Muscle layer of colon (tissue), 2 donors: ENCODE results near the gene NTHL1.

Experiments
- H3K27ac ChIP-seq: one replicate; pipeline ENCODE4 v1.7.0; 2013; ENCODE audit warnings: low read depth, mild to moderate bottlenecking, low read length, moderate library complexity
- H3K27me3 ChIP-seq, 2 donors: one replicate each; pipeline ENCODE4 v1.7.0; 2013; ENCODE audit warnings: low read length in 2 of 2, mild to moderate bottlenecking in 2 of 2; ENCODE audit not compliant: insufficient read depth in 2 of 2, control insufficient read depth in 1 of 2
- H3K36me3 ChIP-seq: one replicate; pipeline ENCODE4 v1.7.0; 2013; ENCODE audit warnings: mild to moderate bottlenecking, low read length; ENCODE audit not compliant: insufficient read depth
- H3K4me1 ChIP-seq: one replicate; pipeline ENCODE4 v1.7.0; 2013; ENCODE audit warnings: mild to moderate bottlenecking, low read length; ENCODE audit not compliant: insufficient read depth
- H3K4me3 ChIP-seq, 2 donors: one replicate each; pipeline ENCODE4 v1.7.0; 2013; ENCODE audit warnings: low read length in 2 of 2, low read depth in 1 of 2, mild to moderate bottlenecking in 1 of 2, moderate library complexity in 1 of 2
- H3K9ac ChIP-seq: one replicate; pipeline ENCODE4 v1.7.0; 2013; ENCODE audit warnings: low read length
- H3K9me3 ChIP-seq: one replicate; pipeline ENCODE4 v1.7.0; 2013; ENCODE audit warnings: mild to moderate bottlenecking, low read length
- donor health status: abdominal sarcoma.
- donor health status: Adenocarcinoma of cecum.

The NTHL1 gene

GRCh38 chr16:2044541-2044940, 3.1 kb downstream of the NTHL1 start:
- no peaks in the 10 kb centered on the region for H3K36me3 ChIP-seq
- H3K27me3 ChIP-seq = no peaks in the 10 kb centered on the region
- H3K27ac ChIP-seq = no peak overlapping the region
- no peak overlapping the region for H3K4me3 ChIP-seq
- H3K4me1 ChIP-seq = peaks cover 35% of the 10 kb centered on the region
- H3K9me3 ChIP-seq = no peaks in the 10 kb centered on the region
- no peak overlapping the region for H3K9ac ChIP-seq

DNA sequence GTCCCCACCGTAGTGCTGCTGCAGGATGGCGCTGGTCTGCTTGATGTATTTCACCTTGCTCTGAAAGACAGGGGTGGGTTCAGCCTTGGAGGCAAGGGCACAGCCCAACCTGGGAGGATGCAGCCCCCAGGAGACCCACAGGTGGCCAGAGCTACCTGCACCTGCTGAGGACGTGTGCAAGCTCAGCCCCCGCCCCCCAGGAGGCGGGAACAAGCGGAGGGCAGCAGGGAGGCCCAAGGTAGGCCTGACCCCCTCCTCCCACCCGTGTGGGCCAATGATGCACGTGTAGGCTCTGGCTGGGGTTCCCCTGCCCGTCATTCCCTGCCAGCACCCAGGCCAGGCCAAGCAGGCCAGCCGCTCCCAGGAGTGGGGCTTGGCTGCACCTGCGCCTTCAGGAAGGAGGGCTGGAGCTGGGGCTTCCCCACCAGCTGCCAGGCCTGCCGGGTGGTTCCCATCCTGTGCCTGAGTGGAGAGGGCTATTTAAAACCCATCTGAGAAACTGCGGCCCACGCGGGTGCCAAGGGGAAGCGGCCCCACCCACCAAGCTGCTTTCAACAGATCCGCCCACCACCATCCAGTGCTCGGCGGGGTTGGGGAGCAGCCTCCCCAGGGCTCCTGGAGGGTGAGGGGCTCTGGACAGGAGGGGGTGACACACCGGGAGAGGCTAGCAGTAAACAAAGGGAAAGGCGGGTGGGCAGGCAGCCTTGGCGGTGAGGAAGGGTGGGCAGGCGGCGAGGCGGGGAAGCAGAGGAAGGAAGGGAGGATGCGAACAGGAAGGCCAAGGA, 3.8 kb downstream of the NTHL1 start:
- Histone ChIP-seq H3K9ac (no peak overlapping the region), H3K27me3 (no peaks in the 10 kb centered on the region), H3K4me3 (no peak overlapping the region), H3K27ac (no peak overlapping the region), H3K9me3 (no peaks in the 10 kb centered on the region), H3K36me3 (no peaks in the 10 kb centered on the region), H3K4me1 (peaks cover 41% of the 10 kb centered on the region)

DNA sequence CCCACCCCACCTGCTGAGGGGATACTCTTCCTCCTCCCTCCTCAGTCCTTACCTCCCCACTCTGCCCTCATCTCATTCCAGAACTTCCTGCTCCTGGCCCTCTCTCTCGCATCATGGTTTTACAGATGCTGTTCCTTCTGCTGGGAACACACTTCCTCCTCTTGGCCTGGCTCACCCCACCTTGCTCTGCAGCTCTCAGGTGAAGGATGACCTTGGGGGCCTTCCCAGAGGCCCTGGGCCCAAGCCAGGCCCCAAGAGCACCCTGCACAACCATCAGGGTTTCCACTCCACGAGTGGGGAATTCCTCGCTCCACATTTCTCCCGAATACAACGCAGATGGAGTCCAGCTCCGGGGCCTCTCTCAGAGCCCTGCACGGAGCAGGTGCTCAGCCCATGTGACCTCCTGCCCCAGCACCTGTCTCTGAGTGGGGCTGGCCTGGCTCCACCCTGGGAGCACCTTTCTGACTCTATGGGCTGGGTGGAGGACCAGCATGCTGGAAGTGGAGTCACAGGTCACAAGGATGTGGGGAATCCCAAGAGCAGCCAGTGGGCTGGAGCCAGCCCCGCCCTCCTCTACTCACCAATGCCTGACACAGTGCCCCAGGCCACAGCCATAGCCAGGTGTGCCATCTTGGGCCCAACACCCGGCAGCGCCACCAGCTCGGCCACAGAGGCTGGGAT, 4.5 kb downstream of the NTHL1 start:
- no peaks in the 10 kb centered on the region for H3K36me3 ChIP-seq
- peaks cover 40% of the 10 kb centered on the region for H3K4me1 ChIP-seq
- no peak overlapping the region for H3K27ac ChIP-seq
- no peaks in the 10 kb centered on the region for H3K27me3 ChIP-seq
- no peak overlapping the region for H3K9ac ChIP-seq
- no peaks in the 10 kb centered on the region for H3K9me3 ChIP-seq
- no peak overlapping the region for H3K4me3 ChIP-seq

DNA sequence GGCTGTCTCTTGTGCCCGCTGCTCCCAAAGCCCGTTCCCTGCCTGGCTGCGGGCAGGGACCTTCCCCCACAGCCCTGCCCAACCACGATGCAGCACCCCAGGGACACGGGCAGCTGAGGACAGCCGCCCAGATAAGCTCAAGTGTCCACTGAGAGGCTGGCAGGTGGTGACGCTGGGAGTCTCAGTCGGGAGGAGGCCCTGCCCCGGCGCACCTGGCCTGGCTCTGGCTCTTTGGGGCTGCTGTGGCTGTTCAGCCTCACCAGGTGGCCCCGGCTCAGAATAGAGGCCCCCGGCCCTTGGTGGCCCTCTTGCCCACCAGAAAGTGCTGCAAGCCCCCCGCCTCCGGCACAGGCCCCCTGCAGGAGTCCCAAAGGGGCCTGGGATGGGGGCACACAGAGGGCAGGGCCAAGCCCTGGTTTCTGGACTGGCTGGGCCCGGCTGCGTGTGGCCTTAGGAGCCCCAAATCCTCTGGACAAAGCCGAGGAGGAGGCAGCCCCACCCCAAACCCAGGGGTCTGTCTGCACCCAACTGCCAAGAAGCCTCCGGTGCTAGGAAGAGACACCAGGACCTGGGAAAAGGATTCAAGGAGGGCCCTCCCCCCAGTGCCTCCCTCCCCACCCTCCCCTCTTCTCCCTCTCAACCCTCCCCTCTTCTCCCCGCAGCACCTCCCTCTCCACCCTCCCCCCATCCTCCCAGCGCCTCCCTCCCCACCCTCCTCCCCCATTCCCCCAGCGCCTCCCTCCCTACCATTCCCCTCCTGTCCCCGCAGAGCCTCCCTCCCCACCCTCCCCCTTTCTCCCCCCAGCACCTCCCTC, 5.3 kb downstream of the NTHL1 start:
- Histone ChIP-seq H3K36me3 (no peaks in the 10 kb centered on the region), H3K4me1 (peaks cover 46% of the 10 kb centered on the region), H3K4me3 (no peak overlapping the region), H3K9me3 (no peaks in the 10 kb centered on the region), H3K27ac (no peak overlapping the region), H3K27me3 (no peaks in the 10 kb centered on the region), H3K9ac (no peak overlapping the region)

- H3K27ac ChIP-seq = no peak overlapping the region
Observed at GRCh38 chr16:2040787-2041522, 6.7 kb downstream of the NTHL1 start.

GRCh38 chr16:2040041-2040786, 7.4 kb downstream of the NTHL1 start:
- Histone ChIP-seq H3K9me3 (no peaks in the 10 kb centered on the region), H3K9ac (no peak overlapping the region), H3K4me3 (no peak overlapping the region), H3K27me3 (no peaks in the 10 kb centered on the region), H3K27ac (no peak overlapping the region), H3K4me1 (peaks cover 51% of the 10 kb centered on the region), H3K36me3 (no peaks in the 10 kb centered on the region)

More at GRCh38 chr16:2040787-2041522, 6.7 kb downstream of the NTHL1 start:
- Histone ChIP-seq H3K36me3 (no peaks in the 10 kb centered on the region), H3K27me3 (no peaks in the 10 kb centered on the region), H3K9me3 (no peaks in the 10 kb centered on the region), H3K4me3 (no peak overlapping the region), H3K4me1 (peaks cover 47% of the 10 kb centered on the region), H3K9ac (no peak overlapping the region)

GRCh38 chr16:2039274-2040031, 8.2 kb downstream of the NTHL1 start:
- Histone ChIP-seq H3K36me3 (no peaks in the 10 kb centered on the region), H3K4me3 (no peak overlapping the region), H3K9ac (peak overlapping the region; percentile 33), H3K27me3 (no peaks in the 10 kb centered on the region), H3K9me3 (no peaks in the 10 kb centered on the region), H3K4me1 (peaks cover 57% of the 10 kb centered on the region), H3K27ac (peak overlapping the region; percentile 0)

DNA sequence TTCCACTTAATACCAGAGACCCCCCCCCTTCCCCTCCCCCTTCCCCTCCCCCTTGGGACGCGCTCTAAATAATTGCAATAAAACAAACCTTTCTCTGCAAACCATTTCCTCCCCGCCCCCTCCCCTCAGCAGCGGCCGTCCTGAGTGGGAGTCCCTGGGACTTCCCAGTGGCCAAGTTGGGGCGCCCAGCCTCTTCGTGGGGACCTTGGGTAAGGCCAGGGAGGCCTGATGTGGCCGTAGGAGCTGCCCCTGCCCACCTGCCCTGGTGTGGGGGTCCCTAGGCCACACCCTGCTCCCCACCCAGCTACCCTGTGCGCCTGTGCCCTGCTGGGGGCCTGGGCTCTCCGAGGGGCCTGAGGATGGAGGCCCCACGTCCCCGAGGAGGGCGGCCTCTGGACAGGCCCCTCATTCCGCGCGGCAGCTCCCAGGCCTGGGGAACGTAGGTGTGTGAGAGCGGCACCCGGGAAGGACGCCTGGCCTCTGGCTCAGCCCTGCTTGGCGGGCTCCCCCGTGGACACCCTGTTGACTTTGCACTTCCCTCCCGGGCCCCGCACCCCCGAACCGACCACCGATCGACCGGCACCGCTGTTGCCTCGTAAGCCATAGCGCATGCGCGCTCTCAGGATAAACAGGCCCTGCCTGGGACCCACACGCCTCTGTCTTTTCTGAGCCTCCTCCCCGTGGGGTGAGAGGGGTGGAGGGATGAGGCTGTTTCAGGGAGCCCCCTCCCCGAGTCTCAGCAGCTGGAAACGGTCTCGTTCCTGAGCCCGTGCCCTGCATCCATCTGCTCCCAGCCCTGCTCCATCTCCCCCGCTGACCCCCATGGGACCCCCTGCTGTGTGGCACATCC, 9.0 kb downstream of the NTHL1 start:
- Histone ChIP-seq H3K9ac (peak overlapping the region; percentile 33), H3K36me3 (no peaks in the 10 kb centered on the region), H3K9me3 (no peaks in the 10 kb centered on the region), H3K4me1 (peaks cover 62% of the 10 kb centered on the region), H3K4me3 (peak overlapping the region in 1 of 2 donors; percentile 18), H3K27ac (peak overlapping the region; percentile 0), H3K27me3 (no peaks in the 10 kb centered on the region)

DNA sequence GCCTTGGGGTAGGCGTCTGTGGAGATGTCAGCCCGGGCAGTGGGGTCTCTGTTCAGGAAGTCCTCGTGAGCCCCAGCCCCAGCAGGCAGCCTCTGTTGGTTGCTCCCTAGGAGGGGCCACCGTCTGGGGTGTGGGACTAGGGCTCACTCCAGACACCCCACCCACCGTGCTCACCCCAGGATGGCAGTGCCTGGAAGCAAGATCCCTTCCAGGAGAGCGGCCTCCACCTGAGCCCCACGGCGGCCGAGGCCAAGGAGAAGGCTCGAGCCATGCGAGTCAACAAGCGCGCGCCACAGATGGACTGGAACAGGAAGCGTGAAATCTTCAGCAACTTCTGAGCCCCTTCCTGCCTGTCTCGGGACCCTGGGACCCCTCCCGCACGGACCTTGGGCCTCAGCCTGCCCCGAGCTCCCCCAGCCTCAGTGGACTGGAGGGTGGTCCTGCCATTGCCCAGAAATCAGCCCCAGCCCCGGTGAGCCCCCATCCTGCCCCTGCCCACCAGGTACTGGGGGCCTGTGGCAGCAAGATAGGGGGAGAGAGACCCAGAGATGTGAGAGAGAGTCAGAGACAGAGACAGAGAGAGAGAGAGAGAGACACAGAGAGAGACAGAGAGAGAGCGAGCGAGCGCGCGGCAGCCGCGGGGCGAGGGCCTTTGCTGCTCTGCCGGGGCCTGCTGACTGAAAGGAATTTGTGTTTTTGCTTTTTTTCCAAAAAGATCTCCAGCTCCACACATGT, 9.8 kb downstream of the NTHL1 start:
- H3K4me3 ChIP-seq = no peak overlapping the region
- no peaks in the 10 kb centered on the region for H3K9me3 ChIP-seq
- peaks cover 66% of the 10 kb centered on the region for H3K4me1 ChIP-seq
- no peak overlapping the region for H3K27ac ChIP-seq
- H3K36me3 ChIP-seq = no peaks in the 10 kb centered on the region
- H3K27me3 ChIP-seq = no peaks in the 10 kb centered on the region
- no peak overlapping the region for H3K9ac ChIP-seq
